ENCODE measurements around the gene TTC34.

DNA sequence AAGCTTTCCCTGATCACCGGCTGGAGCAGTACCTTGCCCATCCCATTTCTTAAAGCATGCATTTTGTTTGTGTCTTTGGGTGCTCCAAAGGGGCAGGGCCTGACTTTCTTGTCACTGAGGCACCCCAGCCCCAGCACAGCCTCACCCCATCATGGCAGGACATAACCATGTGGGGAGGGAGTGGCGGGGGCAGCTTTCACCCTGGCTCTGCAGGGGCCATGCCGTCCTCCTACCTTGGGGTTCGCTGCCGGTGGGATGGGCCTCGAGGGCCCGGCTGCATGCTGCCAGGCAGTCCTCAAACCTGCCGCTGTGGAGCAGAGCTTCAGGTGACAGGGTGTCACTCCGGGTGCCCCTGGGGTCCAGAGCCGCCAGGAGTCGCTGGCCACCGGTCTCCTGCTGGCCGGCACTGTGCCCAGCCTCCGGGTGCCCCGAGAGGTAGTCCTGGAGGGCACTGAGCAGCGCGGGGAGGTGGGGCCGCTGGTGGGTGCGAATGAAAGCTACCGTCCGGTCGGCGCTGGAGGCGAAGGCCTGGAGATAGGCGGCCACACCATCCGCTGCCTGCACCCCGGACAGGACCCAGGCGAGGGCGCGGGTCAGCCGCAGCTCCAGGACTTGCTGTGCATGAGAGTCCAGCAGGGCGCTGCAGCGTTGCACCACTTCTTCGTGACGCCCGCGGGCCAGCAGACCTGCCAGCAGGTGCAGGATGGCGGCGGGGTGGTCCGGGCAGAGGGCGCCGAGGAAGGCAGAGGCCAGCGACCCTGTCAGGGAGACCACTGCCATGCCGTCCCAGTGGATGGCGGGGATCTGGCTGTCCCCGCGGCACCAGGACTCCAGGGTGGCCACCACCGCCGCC lies 1.5 kb downstream of the TTC34 start:
- no peak for TF ChIP-seq POLR2AphosphoS5 (IDR thresholded peaks at IDR 0.05; ENCODE audit: low read depth, low read length)
- no peak for TF ChIP-seq POLR2A (IDR thresholded peaks at IDR 0.05; ENCODE audit: low read depth, low read length)
